DMS153 (cell line): Measurements from ENCODE around the gene B3GNT3.
A peak's percentile ranks its signal among the peaks of the same experiment; 100 is the strongest.

Source experiments
- DNase-seq: peaks from one replicate; lab custom pipeline; 2025; lab: John Stamatoyannopoulos, UW

The B3GNT3 gene

GRCh38 chr19:17834350-17835181, 39.6 kb downstream of the B3GNT3 start:
- no peak for DNase-seq

- no peak for DNase-seq
These were observed 40.5 kb downstream of the B3GNT3 start for GRCh38 chr19:17835182-17836006.

GRCh38 chr19:17836530-17836929, 41.6 kb downstream of the B3GNT3 start:
- DNase-seq: no peak

- no peak for DNase-seq
These were observed 43.0 kb downstream of the B3GNT3 start for GRCh38 chr19:17837972-17838371.

- no peak for DNase-seq
These were observed 45.1 kb downstream of the B3GNT3 start for GRCh38 chr19:17840019-17840418.

- DNase-seq: no peak
These were observed 46.5 kb downstream of the B3GNT3 start for GRCh38 chr19:17841371-17841809.

GRCh38 chr19:17841810-17842662, 47.1 kb downstream of the B3GNT3 start:
- DNase-seq: peak; percentile 91

GRCh38 chr19:17842663-17843291, 47.8 kb downstream of the B3GNT3 start:
- DNase-seq: no peak

GRCh38 chr19:17843292-17843827, 48.4 kb downstream of the B3GNT3 start:
- DNase-seq: no peak

GRCh38 chr19:17843908-17844490, 49.1 kb downstream of the B3GNT3 start:
- DNase-seq: no peak

- DNase-seq: no peak
These were observed 51.2 kb downstream of the B3GNT3 start for GRCh38 chr19:17846146-17846545.

GRCh38 chr19:17847538-17848366, 52.8 kb downstream of the B3GNT3 start, which contains the start of gene JAK3:
JAK3 (minus strand) TSS chr19:17847982; CDS start chr19:17844417, 3,565 bp downstream.
- DNase-seq: peak; percentile 42

- DNase-seq: no peak
These were observed 53.8 kb downstream of the B3GNT3 start for GRCh38 chr19:17848595-17849292.

- DNase-seq: no peak
These were observed 59.1 kb downstream of the B3GNT3 start for GRCh38 chr19:17854061-17854460.

- no peak for DNase-seq
These were observed 60.6 kb downstream of the B3GNT3 start for GRCh38 chr19:17855280-17856152.

- DNase-seq: peak; percentile 100
These were observed 64.8 kb downstream of the B3GNT3 start, which contains the start of gene RPL18A for GRCh38 chr19:17859533-17860330. RPL18A (plus strand) TSS chr19:17859910; CDS start chr19:17859957, 47 bp downstream.

GRCh38 chr19:17860331-17860992, 65.5 kb downstream of the B3GNT3 start:
- DNase-seq: no peak
